Measurements from ENCODE around the gene BLACAT1. TPM values are rescaled to one million over a fixed set of nuclear protein-coding genes. Genes with fewer than 3 reads are reported as not detected.
A peak's percentile ranks its signal among the peaks of the same experiment; 100 is the strongest.

BLACAT1 gene
- 0.07 TPM in 1 of 2 replicates, not detected in the other for total RNA-seq

DNA sequence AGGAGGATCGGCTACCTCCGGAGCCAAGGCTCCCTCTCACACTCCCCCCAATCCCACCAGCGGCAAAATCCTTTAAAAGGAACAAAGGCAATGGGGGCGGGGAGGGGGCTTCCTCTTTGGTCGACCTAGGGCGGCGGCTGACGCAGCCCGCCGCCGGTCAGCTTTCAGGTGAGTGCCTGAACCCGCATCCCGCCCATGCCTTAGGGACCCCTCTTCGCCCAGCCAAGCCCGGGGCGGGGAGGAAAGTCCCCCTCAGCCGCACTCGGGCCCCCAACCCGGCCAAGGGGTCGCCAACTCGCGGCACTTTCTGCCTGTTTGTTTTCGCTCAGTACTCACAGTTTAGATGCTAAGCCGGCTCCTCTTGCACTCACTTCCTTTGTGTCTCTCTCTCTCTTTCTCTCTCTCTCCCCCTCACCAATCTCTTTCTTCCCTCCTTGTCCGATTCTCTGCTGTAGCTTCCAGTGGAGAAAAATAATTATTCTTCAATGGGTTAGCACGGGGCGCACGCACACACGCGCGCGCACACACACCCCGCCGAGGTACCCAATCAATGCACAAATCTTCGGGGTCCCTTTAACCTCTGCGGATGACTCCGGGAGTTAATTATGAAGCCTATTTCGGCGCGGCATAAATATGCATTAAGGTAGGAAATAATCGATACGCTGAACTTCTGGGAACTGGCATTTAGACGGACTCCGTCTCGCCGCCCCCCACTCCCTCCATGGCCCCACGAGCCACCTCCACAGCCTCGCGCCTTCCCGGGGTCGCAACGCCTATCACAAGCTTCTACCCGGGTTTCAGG, at the start of gene BLACAT1:
TSS of gene BLACAT1 (minus strand) at position 465 of the 802 bp plus-strand sequence.
- Mint-ChIP-seq H3K27me3 (peaks cover 53% of the 10 kb centered on the region), H3K9me3 (no peaks in the 10 kb centered on the region), H3K4me1 (peaks cover 19% of the 10 kb centered on the region), H3K27ac (no peak within 1 kb of the TSS), H3K36me3 (ENCODE audit: low read depth) (no peaks in the 10 kb centered on the region), H3K4me3 (peak within 1 kb of the TSS; percentile 79)
- ChIA-PET POLR2A (interaction anchor here (1.0 to 1.2 kb wide), 3 partner anchors 11 to 15 kb away, joined by 3 to 4 read pairs (median 3); no protein-coding TSS in a partner anchor), CTCF (interaction anchor here (1.4 to 2.0 kb wide), 2 partner anchors 102 to 182 kb away, joined by 4 read pairs; no protein-coding TSS in a partner anchor)
- TF ChIP-seq, protein P1, sequence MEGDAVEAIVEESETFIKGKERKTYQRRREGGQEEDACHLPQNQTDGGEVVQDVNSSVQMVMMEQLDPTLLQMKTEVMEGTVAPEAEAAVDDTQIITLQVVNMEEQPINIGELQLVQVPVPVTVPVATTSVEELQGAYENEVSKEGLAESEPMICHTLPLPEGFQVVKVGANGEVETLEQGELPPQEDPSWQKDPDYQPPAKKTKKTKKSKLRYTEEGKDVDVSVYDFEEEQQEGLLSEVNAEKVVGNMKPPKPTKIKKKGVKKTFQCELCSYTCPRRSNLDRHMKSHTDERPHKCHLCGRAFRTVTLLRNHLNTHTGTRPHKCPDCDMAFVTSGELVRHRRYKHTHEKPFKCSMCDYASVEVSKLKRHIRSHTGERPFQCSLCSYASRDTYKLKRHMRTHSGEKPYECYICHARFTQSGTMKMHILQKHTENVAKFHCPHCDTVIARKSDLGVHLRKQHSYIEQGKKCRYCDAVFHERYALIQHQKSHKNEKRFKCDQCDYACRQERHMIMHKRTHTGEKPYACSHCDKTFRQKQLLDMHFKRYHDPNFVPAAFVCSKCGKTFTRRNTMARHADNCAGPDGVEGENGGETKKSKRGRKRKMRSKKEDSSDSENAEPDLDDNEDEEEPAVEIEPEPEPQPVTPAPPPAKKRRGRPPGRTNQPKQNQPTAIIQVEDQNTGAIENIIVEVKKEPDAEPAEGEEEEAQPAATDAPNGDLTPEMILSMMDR (IDR thresholded peaks at IDR 0.05), result no peak
- intact Hi-C loops (cut with micrococcal nuclease), result no loop called here
- ATAC-seq (ENCODE audit: low read depth) (no peak), DNase-seq (no peak)

DNA sequence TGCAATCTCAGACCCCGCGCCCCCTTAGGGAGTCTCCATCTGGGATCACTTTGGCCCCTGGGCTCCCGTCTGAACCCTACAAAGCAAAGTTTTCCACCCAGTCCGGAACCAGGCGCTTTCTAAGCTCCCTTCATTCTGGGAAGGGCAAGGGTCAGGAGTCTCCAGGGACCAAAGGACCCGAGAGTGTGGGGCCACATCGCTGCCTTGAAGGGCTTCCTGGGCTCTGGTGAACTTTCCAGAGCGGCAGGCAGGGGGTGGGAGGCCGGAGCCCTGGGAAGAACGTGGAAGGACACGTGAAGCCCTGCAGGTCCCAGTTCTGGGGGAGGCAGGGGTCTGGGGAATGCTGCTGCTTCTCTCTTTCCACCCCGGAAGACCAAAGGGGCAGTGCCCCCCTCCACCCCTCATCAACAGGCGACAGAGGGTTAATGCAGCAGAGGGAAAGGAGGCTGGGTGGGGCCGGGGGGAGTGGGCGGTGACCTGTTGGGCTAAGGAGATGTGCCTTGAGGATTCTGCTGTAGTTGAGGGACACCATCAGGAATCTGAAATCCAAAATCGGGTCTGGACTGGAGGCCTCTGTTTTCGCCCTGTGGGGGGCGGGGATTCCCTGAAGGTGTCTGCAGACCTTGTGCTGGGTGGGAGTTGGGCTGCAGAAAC, 49.4 kb upstream of the BLACAT1 start:
- H3K4me3 Mint-ChIP-seq, result peak overlapping the region; percentile 81
- DNase-seq (no peak), ATAC-seq (ENCODE audit: low read depth) (no peak)
- H3K36me3 Mint-ChIP-seq (ENCODE audit: low read depth), result no peaks in the 10 kb centered on the region
- H3K27me3 Mint-ChIP-seq, result no peaks in the 10 kb centered on the region
- intact Hi-C loops (cut with micrococcal nuclease), result no loop called here
- peaks cover 13% of the 10 kb centered on the region for H3K4me1 Mint-ChIP-seq
- ChIA-PET POLR2A (interaction anchor here (0.6 to 0.7 kb wide), 2 partner anchors 117 to 260 kb away, joined by 6 to 12 read pairs; no protein-coding TSS in a partner anchor), CTCF (interaction anchor here (0.7 kb wide), 1 partner anchor 115 kb away, joined by 3 read pairs; no protein-coding TSS in a partner anchor)
- TF ChIP-seq, protein P1 (IDR thresholded peaks at IDR 0.05), result no peak
- H3K9me3 Mint-ChIP-seq, result no peaks in the 10 kb centered on the region
- H3K27ac Mint-ChIP-seq, result no peak overlapping the region

DNA sequence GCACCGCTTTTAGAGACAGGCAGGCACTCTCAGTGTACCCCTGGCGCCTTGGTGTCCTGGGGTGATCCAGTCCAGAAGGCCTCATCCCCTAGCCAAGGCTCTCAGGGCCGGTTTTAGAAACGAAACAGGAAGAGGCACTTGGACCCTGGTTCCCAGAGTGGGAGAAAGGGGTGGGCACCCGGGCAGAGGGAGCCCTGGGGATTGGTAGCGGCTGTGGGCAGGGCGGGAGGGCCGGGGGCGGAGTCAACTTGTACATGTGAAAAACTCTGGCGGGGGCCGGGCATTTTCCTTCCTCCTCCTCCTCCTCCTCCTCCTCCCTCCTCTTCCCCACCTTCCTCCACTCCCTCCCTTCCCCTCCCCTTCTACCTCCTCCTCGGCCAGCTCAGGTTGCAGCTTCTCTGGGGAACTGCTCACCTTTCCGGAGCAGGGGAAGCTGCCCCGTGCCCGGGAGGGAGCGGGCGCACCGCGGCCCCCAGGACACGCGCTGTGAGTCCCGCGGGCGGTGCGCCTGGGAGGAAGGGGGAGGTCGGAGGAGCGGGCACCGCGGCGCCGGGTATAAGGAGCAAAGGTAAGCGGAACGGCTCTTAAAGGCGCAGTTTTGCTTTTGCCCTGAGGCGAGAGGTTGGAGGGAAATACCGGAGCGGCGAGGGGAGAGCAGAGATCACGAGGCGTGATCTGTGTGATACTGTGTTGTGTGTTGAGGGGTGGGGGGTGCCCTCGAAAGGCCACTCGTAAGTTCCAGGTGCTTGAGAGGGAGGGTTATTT, 48.6 kb upstream of the BLACAT1 start, which contains the start of gene CDK18:
TSS of gene CDK18 (plus strand) at position 359 of the 765 bp plus-strand sequence. CDS start 18,499 bp downstream, outside the sequence.
- peak; percentile 79 for ATAC-seq (ENCODE audit: low read depth)

DNA sequence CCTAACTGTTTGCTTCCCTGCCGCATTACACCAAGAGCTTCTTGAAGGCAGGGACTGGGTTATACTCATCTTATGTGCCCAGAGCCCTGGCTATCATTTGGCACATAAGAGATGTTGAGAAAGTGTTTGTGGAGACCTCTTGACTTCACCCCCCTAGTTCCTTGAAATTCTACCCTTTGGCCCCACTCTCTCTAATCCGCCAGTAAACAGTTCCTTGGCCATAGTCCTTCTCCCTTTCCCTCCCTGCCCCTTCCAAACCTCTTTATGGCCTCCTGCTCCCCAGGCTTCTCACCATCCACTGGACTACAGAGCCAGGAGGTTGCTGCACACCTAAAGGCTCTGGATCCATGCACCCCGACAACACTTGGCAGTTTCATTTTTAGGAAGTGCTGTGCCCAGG, 47.1 kb upstream of the BLACAT1 start:
- CTCF ChIA-PET, result interaction anchor here (2.7 kb wide), 1 partner anchor 17 kb away, joined by 9 read pairs; no protein-coding TSS in a partner anchor
- Mint-ChIP-seq H3K27ac (peak overlapping the region; percentile 30), H3K27me3 (no peaks in the 10 kb centered on the region), H3K4me1 (peaks cover 13% of the 10 kb centered on the region), H3K9me3 (no peaks in the 10 kb centered on the region), H3K36me3 (ENCODE audit: low read depth) (no peaks in the 10 kb centered on the region), H3K4me3 (no peak overlapping the region)
- ATAC-seq (ENCODE audit: low read depth), result no peak
- no peak for DNase-seq
- intact Hi-C loops (cut with micrococcal nuclease), result no loop called here
- TF ChIP-seq, protein P1 (IDR thresholded peaks at IDR 0.05), result no peak
- POLR2A ChIA-PET, result no interaction called here

More for the DNA sequence above, 48.6 kb upstream of the BLACAT1 start, which contains the start of gene CDK18:
- Mint-ChIP-seq H3K4me3 (peak within 1 kb of the TSS; percentile 81), H3K36me3 (ENCODE audit: low read depth) (no peaks in the 10 kb centered on the region), H3K9me3 (no peaks in the 10 kb centered on the region), H3K27me3 (no peaks in the 10 kb centered on the region), H3K4me1 (peaks cover 13% of the 10 kb centered on the region), H3K27ac (no peak within 1 kb of the TSS)
- TF ChIP-seq, protein P1 (IDR thresholded peaks at IDR 0.05), result no peak
- ChIA-PET POLR2A (interaction anchor here (0.6 to 0.7 kb wide), 2 partner anchors 116 to 259 kb away, joined by 6 to 12 read pairs; no protein-coding TSS in a partner anchor), CTCF (no interaction called here)
- peak; percentile 41 for DNase-seq
- intact Hi-C loops (cut with micrococcal nuclease), result no loop called here

All from activated B cell treated with CpG ODN at 0.5 μM for 24 hours (primary cell).